IMR-90 (cell line): ENCODE data around the gene ZCCHC14.
"Not testable (repeated sequence)": the region's sequence is repeated elsewhere in the genome, so short reads cannot be mapped to it uniquely, and the experiment has no call there.

ENCODE experiments used
- BHLHE40 ChIP-seq: fragments of 150-350 bp; IDR thresholded peaks from 2 replicates; pipeline ENCODE4 v1.6.1; 2016; ENCODE audit warnings: mild to moderate bottlenecking, low read depth, low read length
- CEBPB ChIP-seq: IDR thresholded peaks from 2 replicates; pipeline ENCODE4 v1.6.1; 2012; ENCODE audit warnings: low read depth, low read length, improper control_type of control experiment
- CHD1 ChIP-seq: IDR thresholded peaks from 2 replicates; pipeline ENCODE4 v1.6.1; 2012; ENCODE audit warnings: low read depth, low read length, improper control_type of control experiment
- FOS ChIP-seq: fragments of 150-350 bp; IDR thresholded peaks from 2 replicates; pipeline ENCODE4 v1.6.1; 2016; ENCODE audit warnings: low read depth, low read length
- MAFK ChIP-seq: IDR thresholded peaks from 2 replicates; pipeline ENCODE4 v1.6.1; 2012; ENCODE audit warnings: low read depth, low read length, improper control_type of control experiment
- MAZ ChIP-seq: IDR thresholded peaks from 2 replicates; pipeline ENCODE4 v1.6.1; 2012; ENCODE audit warnings: low read depth, mild to moderate bottlenecking, low read length, improper control_type of control experiment, moderate library complexity, borderline replicate concordance
- NFE2L2 ChIP-seq: fragments of 150-350 bp; IDR thresholded peaks from 2 replicates; pipeline ENCODE4 v1.6.1; 2016; ENCODE audit warnings: low read depth, mild to moderate bottlenecking, low read length
- POLR2A ChIP-seq: IDR thresholded peaks from 2 replicates; pipeline ENCODE4 v1.6.1; 2012; ENCODE audit warnings: mild to moderate bottlenecking, low read depth, low read length
- RAD21 ChIP-seq: IDR thresholded peaks from 2 replicates; pipeline ENCODE4 v1.6.1; 2012; ENCODE audit warnings: low read length, improper control_type of control experiment
- RFX5 ChIP-seq: IDR thresholded peaks from 2 replicates; pipeline ENCODE4 v1.8.0; 2012; ENCODE audit warnings: low read depth, mild to moderate bottlenecking, low read length, moderate library complexity
- SMC3 ChIP-seq: fragments of 150-350 bp; IDR thresholded peaks from 2 replicates; pipeline ENCODE4 v1.6.1; 2016; ENCODE audit warnings: low read depth, mild to moderate bottlenecking, antibody characterized with exemption, low read length, moderate library complexity
- TF ChIP-seq, protein P1 (sequence below): conservative IDR thresholded peaks from 2 replicates; pipeline ENCODE4 v1.5.1; 2012; ENCODE audit warnings: mild to moderate bottlenecking, low read depth, low read length, improper control_type of control experiment
- TF ChIP-seq, protein P2 (sequence below): fragments of 150-350 bp; IDR thresholded peaks from 2 replicates; pipeline ENCODE4 v1.6.1; 2017; ENCODE audit warnings: mild to moderate bottlenecking, antibody characterized with exemption, low read length, low read depth
- TF ChIP-seq, protein P3 (sequence below): fragments of 150-350 bp; IDR thresholded peaks from 2 replicates; pipeline ENCODE4 v1.6.1; 2016; ENCODE audit warnings: low read depth, mild to moderate bottlenecking, low read length, moderate library complexity, borderline replicate concordance

DNA sequence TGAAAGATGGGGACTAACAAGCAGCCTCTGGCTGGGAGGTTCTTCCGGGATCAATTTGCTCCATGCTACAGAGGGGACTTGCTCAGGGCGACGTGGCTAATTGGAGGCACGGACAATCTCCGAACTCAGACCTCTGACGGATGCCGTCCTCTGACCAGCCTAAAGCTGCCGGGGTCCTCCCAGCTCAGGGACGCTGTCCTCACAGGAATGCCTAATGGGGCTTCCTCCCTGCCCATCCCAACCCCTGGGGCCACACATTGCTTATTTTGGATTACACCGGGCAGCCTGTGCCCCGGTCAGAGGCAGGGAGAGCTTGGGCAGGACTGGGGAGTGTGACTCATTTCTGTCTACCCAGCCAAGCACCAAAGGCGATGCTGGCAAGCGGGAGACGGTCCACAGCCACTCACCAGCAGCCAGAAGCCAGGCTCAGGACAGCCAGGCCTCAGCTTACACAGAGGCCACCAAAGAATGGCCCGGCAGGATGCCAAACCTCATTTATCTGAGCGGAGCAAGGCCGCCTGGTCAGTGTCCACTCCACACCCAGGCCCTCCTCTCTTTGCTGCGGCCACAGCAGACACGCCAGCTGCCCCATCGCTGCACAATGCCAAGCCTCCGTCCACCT lies 25.7 kb upstream of the ZCCHC14 start:
- TF ChIP-seq, protein P1, sequence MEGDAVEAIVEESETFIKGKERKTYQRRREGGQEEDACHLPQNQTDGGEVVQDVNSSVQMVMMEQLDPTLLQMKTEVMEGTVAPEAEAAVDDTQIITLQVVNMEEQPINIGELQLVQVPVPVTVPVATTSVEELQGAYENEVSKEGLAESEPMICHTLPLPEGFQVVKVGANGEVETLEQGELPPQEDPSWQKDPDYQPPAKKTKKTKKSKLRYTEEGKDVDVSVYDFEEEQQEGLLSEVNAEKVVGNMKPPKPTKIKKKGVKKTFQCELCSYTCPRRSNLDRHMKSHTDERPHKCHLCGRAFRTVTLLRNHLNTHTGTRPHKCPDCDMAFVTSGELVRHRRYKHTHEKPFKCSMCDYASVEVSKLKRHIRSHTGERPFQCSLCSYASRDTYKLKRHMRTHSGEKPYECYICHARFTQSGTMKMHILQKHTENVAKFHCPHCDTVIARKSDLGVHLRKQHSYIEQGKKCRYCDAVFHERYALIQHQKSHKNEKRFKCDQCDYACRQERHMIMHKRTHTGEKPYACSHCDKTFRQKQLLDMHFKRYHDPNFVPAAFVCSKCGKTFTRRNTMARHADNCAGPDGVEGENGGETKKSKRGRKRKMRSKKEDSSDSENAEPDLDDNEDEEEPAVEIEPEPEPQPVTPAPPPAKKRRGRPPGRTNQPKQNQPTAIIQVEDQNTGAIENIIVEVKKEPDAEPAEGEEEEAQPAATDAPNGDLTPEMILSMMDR, result not testable (repeated sequence)
- TF ChIP-seq RFX5, RAD21, SMC3, POLR2A, MAZ, NFE2L2, CEBPB, BHLHE40, FOS, CHD1, MAFK: not testable (repeated sequence)
- TF ChIP-seq, protein P2, sequence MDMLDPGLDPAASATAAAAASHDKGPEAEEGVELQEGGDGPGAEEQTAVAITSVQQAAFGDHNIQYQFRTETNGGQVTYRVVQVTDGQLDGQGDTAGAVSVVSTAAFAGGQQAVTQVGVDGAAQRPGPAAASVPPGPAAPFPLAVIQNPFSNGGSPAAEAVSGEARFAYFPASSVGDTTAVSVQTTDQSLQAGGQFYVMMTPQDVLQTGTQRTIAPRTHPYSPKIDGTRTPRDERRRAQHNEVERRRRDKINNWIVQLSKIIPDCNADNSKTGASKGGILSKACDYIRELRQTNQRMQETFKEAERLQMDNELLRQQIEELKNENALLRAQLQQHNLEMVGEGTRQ, result not testable (repeated sequence)
- TF ChIP-seq, protein P3, sequence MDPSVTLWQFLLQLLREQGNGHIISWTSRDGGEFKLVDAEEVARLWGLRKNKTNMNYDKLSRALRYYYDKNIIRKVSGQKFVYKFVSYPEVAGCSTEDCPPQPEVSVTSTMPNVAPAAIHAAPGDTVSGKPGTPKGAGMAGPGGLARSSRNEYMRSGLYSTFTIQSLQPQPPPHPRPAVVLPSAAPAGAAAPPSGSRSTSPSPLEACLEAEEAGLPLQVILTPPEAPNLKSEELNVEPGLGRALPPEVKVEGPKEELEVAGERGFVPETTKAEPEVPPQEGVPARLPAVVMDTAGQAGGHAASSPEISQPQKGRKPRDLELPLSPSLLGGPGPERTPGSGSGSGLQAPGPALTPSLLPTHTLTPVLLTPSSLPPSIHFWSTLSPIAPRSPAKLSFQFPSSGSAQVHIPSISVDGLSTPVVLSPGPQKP, result not testable (repeated sequence)
